Measurements from ENCODE around the gene MRPL36.

DNA sequence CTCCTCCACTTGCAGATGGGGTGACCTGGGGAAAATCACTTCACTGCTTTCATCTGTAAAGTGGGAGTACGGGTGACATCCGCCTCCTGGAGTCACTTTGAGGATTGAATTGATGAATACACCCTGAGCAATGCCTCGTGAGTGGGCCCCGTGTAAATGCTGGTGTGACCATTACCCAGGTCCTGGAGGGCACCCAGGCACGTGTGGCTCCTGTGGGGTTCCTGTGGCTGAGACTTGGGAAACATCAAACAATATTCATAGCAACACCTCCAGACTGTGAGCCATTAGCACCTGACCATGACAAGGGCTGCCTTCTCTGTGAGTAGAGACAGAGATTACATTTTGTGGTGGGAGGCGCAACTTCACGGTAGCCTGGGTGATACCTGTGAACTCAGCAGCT is 11.4 kb downstream of the MRPL36 start:
- TF ChIP-seq, protein P1, sequence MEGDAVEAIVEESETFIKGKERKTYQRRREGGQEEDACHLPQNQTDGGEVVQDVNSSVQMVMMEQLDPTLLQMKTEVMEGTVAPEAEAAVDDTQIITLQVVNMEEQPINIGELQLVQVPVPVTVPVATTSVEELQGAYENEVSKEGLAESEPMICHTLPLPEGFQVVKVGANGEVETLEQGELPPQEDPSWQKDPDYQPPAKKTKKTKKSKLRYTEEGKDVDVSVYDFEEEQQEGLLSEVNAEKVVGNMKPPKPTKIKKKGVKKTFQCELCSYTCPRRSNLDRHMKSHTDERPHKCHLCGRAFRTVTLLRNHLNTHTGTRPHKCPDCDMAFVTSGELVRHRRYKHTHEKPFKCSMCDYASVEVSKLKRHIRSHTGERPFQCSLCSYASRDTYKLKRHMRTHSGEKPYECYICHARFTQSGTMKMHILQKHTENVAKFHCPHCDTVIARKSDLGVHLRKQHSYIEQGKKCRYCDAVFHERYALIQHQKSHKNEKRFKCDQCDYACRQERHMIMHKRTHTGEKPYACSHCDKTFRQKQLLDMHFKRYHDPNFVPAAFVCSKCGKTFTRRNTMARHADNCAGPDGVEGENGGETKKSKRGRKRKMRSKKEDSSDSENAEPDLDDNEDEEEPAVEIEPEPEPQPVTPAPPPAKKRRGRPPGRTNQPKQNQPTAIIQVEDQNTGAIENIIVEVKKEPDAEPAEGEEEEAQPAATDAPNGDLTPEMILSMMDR (conservative IDR thresholded peaks at IDR 0.05; ENCODE audit: low read depth, low read length): no peak
- TF ChIP-seq EZH2phosphoT487 (IDR thresholded peaks at IDR 0.05; ENCODE audit: borderline replicate concordance, low read length) (no peak), EZH2 (IDR thresholded peaks at IDR 0.05; ENCODE audit: low read length, unreplicated experiment) (no peak)
